GM23248 (cell line): ENCODE results near the gene AASDH. TPM values are rescaled to one million over a fixed set of nuclear protein-coding genes. Genes with fewer than 3 reads are reported as not detected.
A peak's percentile ranks its signal among the peaks of the same experiment; 100 is the strongest.

ENCODE experiments used
- DNase-seq: peaks from one replicate; pipeline ENCODE4 v3.0.0-alpha.2; 2015
- H2AFZ ChIP-seq: fragments of 200-600 bp; sonication (generic); 2 replicates; pipeline ENCODE4 v1.6.1; 2016; ENCODE audit warnings: antibody characterized with exemption
- H3F3A ChIP-seq: fragments of 200-600 bp; sonication (generic); 2 replicates; pipeline ENCODE4 v1.6.1; 2016; ENCODE audit warnings: mild to moderate bottlenecking, antibody characterized with exemption, mixed run types; ENCODE audit not compliant: insufficient read depth
- H3K27ac ChIP-seq: fragments of 200-600 bp; sonication (generic); 2 replicates; pipeline ENCODE4 v1.5.1; 2016; ENCODE audit warnings: mild to moderate bottlenecking
- H3K27me3 ChIP-seq: fragments of 200-600 bp; sonication (generic); replicated peaks from 2 replicates; pipeline ENCODE4 v1.6.1; 2016; ENCODE audit warnings: mild to moderate bottlenecking; ENCODE audit not compliant: insufficient read depth
- H3K36me3 ChIP-seq: fragments of 200-600 bp; sonication (generic); 2 replicates; pipeline ENCODE4 v1.6.1; 2016; ENCODE audit warnings: low read depth, mild to moderate bottlenecking
- H3K4me1 ChIP-seq: fragments of 200-600 bp; sonication (generic); 2 replicates; pipeline ENCODE4 v1.6.1; 2016; ENCODE audit warnings: mild to moderate bottlenecking; ENCODE audit not compliant: insufficient read depth
- H3K4me2 ChIP-seq: fragments of 200-600 bp; sonication (generic); one replicate; pipeline ENCODE4 v1.6.1; 2016; ENCODE audit warnings: mild to moderate bottlenecking; ENCODE audit not compliant: unreplicated experiment
- H3K4me3 ChIP-seq: fragments of 200-600 bp; sonication (generic); 2 replicates; pipeline ENCODE4 v1.5.1; 2016; ENCODE audit warnings: mild to moderate bottlenecking
- H3K79me2 ChIP-seq: fragments of 200-600 bp; sonication (generic); 2 replicates; pipeline ENCODE4 v1.6.1; 2016; ENCODE audit warnings: mild to moderate bottlenecking; ENCODE audit not compliant: insufficient read depth
- H3K9ac ChIP-seq: fragments of 200-600 bp; sonication (generic); 2 replicates; pipeline ENCODE4 v1.6.1; 2016; ENCODE audit warnings: mild to moderate bottlenecking
- H3K9me2 ChIP-seq: fragments of 200-600 bp; sonication (generic); 2 replicates; pipeline ENCODE4 v1.6.1; 2016; ENCODE audit warnings: mixed run types, mild to moderate bottlenecking, moderate library complexity; ENCODE audit not compliant: insufficient read depth
- H3K9me3 ChIP-seq: fragments of 200-600 bp; sonication (generic); one replicate; pipeline ENCODE4 v1.6.1; 2017; ENCODE audit warnings: low read depth
- H4K20me1 ChIP-seq: fragments of 200-600 bp; sonication (generic); 2 replicates; pipeline ENCODE4 v1.6.0; 2016; ENCODE audit not compliant: insufficient read depth
- EZH2 ChIP-seq: fragments of 200-600 bp; sonication (generic); IDR thresholded peaks from 2 replicates; pipeline ENCODE4 v1.6.1; 2018; ENCODE audit warnings: antibody characterized with exemption, mild to moderate bottlenecking; ENCODE audit not compliant: insufficient read depth, poor library complexity, severe bottlenecking
- EZH2phosphoT487 ChIP-seq: fragments of 200-600 bp; sonication (generic); IDR thresholded peaks from 2 replicates; pipeline ENCODE4 v1.6.1; 2018; ENCODE audit warnings: antibody characterized with exemption, moderate library complexity, mild to moderate bottlenecking, low read depth; ENCODE audit not compliant: insufficient read depth
- WGBS, 2 experiments: methylation state at CpG; one replicate each; pipeline ENCODE4 v1.1.6; 2015 to 2017; ENCODE audit warnings: low lambda C conversion rate in 2 of 2, low coverage in 1 of 2; ENCODE audit errors: missing lambda C conversion rate in 2 of 2; 5-methylcytosine and 5-hydroxymethylcytosine counted together
- in situ Hi-C: fragments of 300-500 bp; cut with MboI; formaldehyde crosslinking; loops from 2 replicates; pipeline ENCODE4 v1.15.0; 2020
- polyA plus RNA-seq: library from polyadenylated mRNA; unstranded; fragments of >200 nt; fragmentation: Nextera tagmentation; extraction: Ambion mirVana; gene quantifications from 2 replicates; pipeline ENCODE4 v1.2.1, GENCODE V29; 2016
- total RNA-seq: library from RNA; depleted of rRNA; stranded (reverse); fragments of >200 nt; shearing (Covaris generic); gene quantifications from 2 replicates; pipeline ENCODE4 v1.2.3, GENCODE V29; 2014

The AASDH gene
- total and polyA plus RNA-seq, 2 experiments from 2014 or later = 11.5 to 16.5 TPM

DNA sequence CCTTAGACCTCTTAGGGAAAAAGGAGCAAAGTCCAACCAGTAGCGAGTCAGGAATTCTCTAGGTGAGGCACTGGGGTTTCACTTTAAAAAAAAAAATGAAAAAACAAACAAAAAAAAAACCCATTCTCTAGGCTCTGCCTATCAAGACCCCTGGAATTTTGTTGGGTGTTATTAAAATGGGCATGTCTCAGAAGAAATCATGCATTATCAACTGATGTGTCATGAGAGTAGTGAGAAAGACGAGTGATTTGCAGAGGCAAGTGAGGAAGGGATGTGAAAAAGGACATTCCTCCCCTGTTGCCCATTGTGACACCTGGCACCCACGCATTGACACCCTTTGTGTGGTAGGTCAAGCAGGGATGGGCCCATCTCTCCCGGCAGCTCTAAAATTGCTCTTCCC is 78.9 kb downstream of the AASDH start:
- no peak overlapping the region for H2AFZ ChIP-seq
- H3K27me3 ChIP-seq = peaks cover 3% of the 10 kb centered on the region; the same call in 1 of the 2 replicates
- no peaks in the 10 kb centered on the region for H4K20me1 ChIP-seq
- no peaks in the 10 kb centered on the region for H3F3A ChIP-seq
- TF ChIP-seq EZH2 = no peak
- H3K27ac ChIP-seq = no peak overlapping the region
- H3K9me3 ChIP-seq = no peaks in the 10 kb centered on the region
- H3K4me2 ChIP-seq = no peak overlapping the region
- no peak overlapping the region for H3K9ac ChIP-seq
- WGBS, 2 experiments = 61 to 64% methylated on average over 4 of the region's 4 CpGs
- no peaks in the 10 kb centered on the region for H3K9me2 ChIP-seq
- H3K79me2 ChIP-seq = no peaks in the 10 kb centered on the region
- H3K4me3 ChIP-seq = no peak overlapping the region
- H3K36me3 ChIP-seq = no peaks in the 10 kb centered on the region
- no peaks in the 10 kb centered on the region for H3K4me1 ChIP-seq
- DNase-seq = no peak
- in situ Hi-C loops = no loop called here

DNA sequence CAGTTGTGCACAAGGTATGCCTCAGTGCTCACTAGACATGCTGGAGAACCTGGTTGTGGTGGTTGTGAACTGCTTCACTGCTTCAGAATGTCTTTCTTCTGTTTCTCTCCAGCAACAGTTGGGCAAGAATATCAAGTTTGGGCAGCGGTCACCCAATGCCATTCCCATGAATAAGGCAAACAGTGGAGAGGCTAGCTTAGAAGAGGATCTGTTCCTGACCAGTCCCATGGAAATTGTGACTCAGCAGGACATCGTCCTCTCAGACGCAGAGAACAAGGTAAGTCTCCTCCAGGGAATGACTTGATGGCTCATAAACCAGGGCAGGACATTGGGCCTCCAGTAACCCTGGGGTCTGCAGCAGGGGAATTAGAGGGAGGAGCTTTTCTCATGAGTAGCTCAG is 79.9 kb downstream of the AASDH start:
- Histone ChIP-seq H3K27me3 (peaks cover 3% of the 10 kb centered on the region; the same call in 1 of the 2 replicates), H3K9ac (no peak overlapping the region), H3K4me3 (no peak overlapping the region), H2AFZ (no peak overlapping the region), H3K79me2 (no peaks in the 10 kb centered on the region), H4K20me1 (no peaks in the 10 kb centered on the region), H3K9me2 (no peaks in the 10 kb centered on the region), H3K27ac (no peak overlapping the region), H3K36me3 (no peaks in the 10 kb centered on the region), H3K9me3 (no peaks in the 10 kb centered on the region), H3K4me2 (no peak overlapping the region), H3F3A (no peaks in the 10 kb centered on the region), H3K4me1 (no peaks in the 10 kb centered on the region)
- TF ChIP-seq EZH2phosphoT487 (no peak), EZH2 (no peak)
- in situ Hi-C loops = no loop called here
- DNase-seq = peak; percentile 61
- 50% methylated on average over 3 of the region's 3 CpGs for WGBS, 2 experiments

DNA sequence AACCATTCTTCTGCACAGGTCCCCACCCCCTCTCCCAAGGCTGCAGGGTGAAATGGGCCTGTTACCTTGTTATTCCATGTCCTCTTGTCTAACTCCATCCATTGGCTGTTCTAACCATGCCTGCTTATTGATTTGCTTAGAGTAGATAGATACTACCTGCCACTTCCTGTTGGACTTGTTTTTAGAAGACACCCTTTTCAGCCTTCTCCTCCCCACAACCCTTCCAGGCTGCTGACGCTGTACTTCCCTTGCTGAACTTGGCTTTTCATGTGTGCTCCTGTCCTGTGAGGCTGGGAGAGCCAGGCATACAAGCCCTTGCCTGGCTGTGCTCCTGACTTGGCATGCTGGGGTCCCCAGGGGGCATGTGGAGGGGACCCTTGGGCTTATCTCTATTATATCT is 81.9 kb downstream of the AASDH start:
- no peak overlapping the region for H3K9ac ChIP-seq
- no peak overlapping the region for H3K4me3 ChIP-seq
- no peak for TF ChIP-seq EZH2
- H3K4me2 ChIP-seq = no peak overlapping the region
- 0 out of 2 replicates have a peak, but pooled peaks cover 8% of the 10 kb centered on the region for H3K4me1 ChIP-seq
- H3K9me2 ChIP-seq = no peaks in the 10 kb centered on the region
- peaks cover 13% of the 10 kb centered on the region; the same call in 1 of the 2 replicates for H3F3A ChIP-seq
- H3K9me3 ChIP-seq = no peaks in the 10 kb centered on the region
- DNase-seq = no peak
- H3K27ac ChIP-seq = no peak overlapping the region
- 0 out of 2 replicates have a peak, but pooled peaks cover 3% of the 10 kb centered on the region for H3K27me3 ChIP-seq
- H2AFZ ChIP-seq = no peak overlapping the region
- 44 to 64% methylated on average over 1 of the region's 1 CpG for WGBS, 2 experiments
- H3K79me2 ChIP-seq = no peaks in the 10 kb centered on the region
- in situ Hi-C loops = no loop called here
- no peaks in the 10 kb centered on the region for H3K36me3 ChIP-seq
- H4K20me1 ChIP-seq = no peaks in the 10 kb centered on the region

DNA sequence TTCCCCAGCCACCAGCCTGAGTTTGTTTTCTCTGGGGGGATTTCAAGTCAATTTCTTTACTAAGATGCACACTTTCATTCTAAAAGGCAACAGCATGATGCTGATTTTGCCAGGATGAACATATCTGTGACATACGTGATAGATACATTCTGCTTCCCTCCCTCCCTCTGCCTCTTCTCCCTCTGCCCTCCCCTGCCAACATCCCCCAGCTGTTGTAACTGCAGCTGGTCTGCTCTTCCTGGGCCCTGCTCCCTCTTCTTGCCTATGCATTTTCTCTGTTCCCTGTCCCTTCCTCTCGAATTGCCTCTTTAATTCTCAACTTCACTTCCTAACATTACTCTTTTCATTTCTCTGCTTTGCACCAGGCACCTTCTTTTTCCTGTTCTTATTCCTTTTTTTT is 83.4 kb downstream of the AASDH start:
- Histone ChIP-seq H3K27ac (no peak overlapping the region), H3K36me3 (no peaks in the 10 kb centered on the region), H3K4me1 (0 out of 2 replicates have a peak, but pooled peaks cover 8% of the 10 kb centered on the region), H3K9me3 (no peaks in the 10 kb centered on the region), H3K4me2 (no peak overlapping the region), H3K27me3 (0 out of 2 replicates have a peak, but pooled peaks cover 3% of the 10 kb centered on the region), H3K79me2 (no peaks in the 10 kb centered on the region), H3K9ac (no peak overlapping the region), H4K20me1 (no peaks in the 10 kb centered on the region), H2AFZ (no peak overlapping the region), H3K9me2 (no peaks in the 10 kb centered on the region), H3F3A (peaks cover 13% of the 10 kb centered on the region; the same call in 1 of the 2 replicates), H3K4me3 (no peak overlapping the region)
- in situ Hi-C loops = no loop called here
- WGBS, 2 experiments = 59 to 82% methylated on average over 2 of the region's 2 CpGs
- TF ChIP-seq EZH2phosphoT487 = no peak
- TF ChIP-seq EZH2 = no peak
- no peak for DNase-seq

DNA sequence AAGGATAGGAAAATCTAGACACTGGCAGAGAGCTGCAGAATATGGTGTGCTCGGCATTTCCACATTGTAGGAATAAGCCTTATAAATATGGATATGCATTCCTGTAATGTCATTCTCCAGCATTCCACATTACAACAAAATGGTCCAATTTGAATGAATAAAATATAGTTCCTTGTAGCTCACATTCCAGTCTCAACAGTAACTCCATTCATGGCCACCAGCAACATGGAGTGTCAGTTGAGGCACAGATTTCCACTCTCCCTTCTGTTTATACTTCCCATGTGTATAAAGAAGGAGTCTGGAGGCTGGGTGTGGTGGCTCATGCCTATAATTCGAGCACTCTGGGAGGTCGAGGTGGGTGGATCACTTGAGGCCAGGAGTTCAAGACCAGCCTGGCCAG is 84.5 kb downstream of the AASDH start:
- Histone ChIP-seq H3K4me2 (no peak overlapping the region), H3K9ac (no peak overlapping the region), H3K79me2 (no peaks in the 10 kb centered on the region), H3K27ac (no peak overlapping the region), H3F3A (peaks cover 13% of the 10 kb centered on the region; the same call in 1 of the 2 replicates), H3K36me3 (no peaks in the 10 kb centered on the region), H4K20me1 (no peaks in the 10 kb centered on the region), H3K27me3 (0 out of 2 replicates have a peak, but pooled peaks cover 3% of the 10 kb centered on the region), H3K9me2 (no peaks in the 10 kb centered on the region), H2AFZ (no peak overlapping the region), H3K9me3 (no peaks in the 10 kb centered on the region), H3K4me3 (no peak overlapping the region), H3K4me1 (0 out of 2 replicates have a peak, but pooled peaks cover 8% of the 10 kb centered on the region)
- TF ChIP-seq EZH2phosphoT487 (no peak), EZH2 (no peak)
- no peak for DNase-seq
- WGBS, 2 experiments = 31 to 53% methylated on average over 3 of the region's 3 CpGs
- in situ Hi-C loops = no loop called here
